Activated naive CD8-positive, alpha-beta T cell treated with anti-CD3 and anti-CD28 coated beads, Interleukin-2, amount 10 ng/mL, durations not matched to agents 7 days and 5 days (primary cell): ENCODE measurements around the gene FAM81B. TPM values are rescaled to one million over a fixed set of nuclear protein-coding genes. Genes with fewer than 3 reads are reported as not detected.

Source experiments
- ATAC-seq: fragments of 150-1000 bp; cut with Tn5 transposase; one replicate; pipeline ENCODE4 v1.10.0; 2021; ENCODE audit warnings: low read depth, moderate library complexity
- POLR2A ChIA-PET: fragments of 350-600 bp; sonication (Branson Sonifier 250); formaldehyde crosslinking; loops from one replicate; lab custom pipeline; 2021; ENCODE audit warnings: antibody characterized with exemption; lab: Charles Lee
- DNase-seq: peaks from one replicate; pipeline ENCODE4 v3.0.0; 2021
- H3K27ac Mint-ChIP-seq: one replicate; pipeline ENCODE4 v1.8.0; 2022; ENCODE audit warnings: mild to moderate bottlenecking, mixed read lengths
- H3K27me3 Mint-ChIP-seq: one replicate; pipeline ENCODE4 v1.8.0; 2022; ENCODE audit warnings: mild to moderate bottlenecking, moderate library complexity, mixed read lengths
- H3K36me3 Mint-ChIP-seq: one replicate; pipeline ENCODE4 v1.8.0; 2021; ENCODE audit warnings: mild to moderate bottlenecking, mixed read lengths
- H3K4me1 Mint-ChIP-seq: one replicate; pipeline ENCODE4 v1.8.0; 2021; ENCODE audit warnings: mixed read lengths
- H3K4me3 Mint-ChIP-seq: one replicate; pipeline ENCODE4 v1.8.0; 2022; ENCODE audit warnings: mild to moderate bottlenecking, moderate library complexity, mixed read lengths
- H3K9me3 Mint-ChIP-seq: one replicate; pipeline ENCODE4 v1.8.0; 2021; ENCODE audit warnings: mixed read lengths
- total RNA-seq, 2 experiments: library from RNA; stranded (reverse); gene quantifications; one replicate each; pipeline ENCODE4 v1.2.3, GENCODE V29; 2021

The FAM81B gene
- total RNA-seq, 2 experiments from 2014 or later = not detected

GRCh38 chr5:95417971-95418370 is 26.8 kb downstream of the FAM81B start:
- DNase-seq (no peak), ATAC-seq (no peak)
- Mint-ChIP-seq H3K36me3 (no peaks in the 10 kb centered on the region), H3K9me3 (no peaks in the 10 kb centered on the region), H3K4me3 (no peak overlapping the region), H3K27me3 (peaks cover 4% of the 10 kb centered on the region), H3K27ac (no peak overlapping the region), H3K4me1 (no peaks in the 10 kb centered on the region)
- POLR2A ChIA-PET = no interaction called here

GRCh38 chr5:95422838-95423237 is 31.7 kb downstream of the FAM81B start:
- Mint-ChIP-seq H3K27ac (no peak overlapping the region), H3K27me3 (peaks cover 1% of the 10 kb centered on the region), H3K9me3 (no peaks in the 10 kb centered on the region), H3K4me3 (no peak overlapping the region), H3K4me1 (no peaks in the 10 kb centered on the region), H3K36me3 (no peaks in the 10 kb centered on the region)
- no peak for ATAC-seq
- no peak for DNase-seq
- POLR2A ChIA-PET = no interaction called here

DNA sequence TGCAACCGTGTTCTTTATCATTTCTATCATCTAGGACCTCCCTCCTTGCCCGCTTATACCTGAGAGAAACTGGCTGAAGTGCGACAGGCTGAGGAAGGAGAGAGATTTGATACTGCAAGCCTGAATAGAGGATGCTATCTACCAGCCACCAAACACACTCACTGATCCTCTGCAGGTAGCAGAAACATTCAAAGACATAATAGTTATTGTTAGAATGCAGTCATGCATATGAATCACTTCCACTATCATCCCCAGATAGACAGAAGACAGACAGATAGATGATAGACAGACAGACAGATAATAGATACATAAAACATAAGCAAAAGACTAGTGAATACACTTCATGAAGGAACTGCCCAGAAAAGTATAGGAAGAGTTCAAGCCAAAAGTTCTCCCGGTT is 32.9 kb downstream of the FAM81B start:
- Mint-ChIP-seq H3K27ac (no peak overlapping the region), H3K9me3 (no peaks in the 10 kb centered on the region), H3K4me1 (no peaks in the 10 kb centered on the region), H3K36me3 (no peaks in the 10 kb centered on the region), H3K4me3 (no peak overlapping the region), H3K27me3 (peaks cover 3% of the 10 kb centered on the region)
- POLR2A ChIA-PET = no interaction called here
- DNase-seq (no peak), ATAC-seq (no peak)

- no peak for ATAC-seq
- Mint-ChIP-seq H3K4me1 (no peaks in the 10 kb centered on the region), H3K9me3 (no peaks in the 10 kb centered on the region), H3K36me3 (no peaks in the 10 kb centered on the region), H3K27ac (no peak overlapping the region), H3K4me3 (no peak overlapping the region), H3K27me3 (peaks cover 7% of the 10 kb centered on the region)
- POLR2A ChIA-PET = no interaction called here
- no peak for DNase-seq
Measured at GRCh38 chr5:95424526-95424925, 33.4 kb downstream of the FAM81B start.

DNA sequence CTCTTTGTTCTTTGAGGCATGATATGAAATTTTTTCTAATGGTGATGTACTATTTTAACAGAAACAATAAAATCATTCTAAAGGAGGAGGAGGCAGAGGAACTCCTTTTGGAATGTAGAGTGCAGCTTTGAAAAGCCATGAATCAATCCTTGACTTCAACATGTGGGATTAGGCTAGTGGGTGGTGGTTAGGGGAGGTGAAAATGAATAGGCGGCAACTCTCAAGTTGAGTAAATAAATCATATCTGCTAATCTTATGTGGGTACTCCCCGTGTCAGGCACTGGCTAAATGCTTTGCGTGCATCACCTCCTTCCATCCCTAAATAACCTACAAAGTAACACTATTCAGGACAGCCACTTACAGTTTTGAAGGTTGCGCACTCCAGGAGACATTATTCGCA is 35.1 kb downstream of the FAM81B start:
- no peaks in the 10 kb centered on the region for H3K9me3 Mint-ChIP-seq
- POLR2A ChIA-PET = no interaction called here
- no peaks in the 10 kb centered on the region for H3K4me1 Mint-ChIP-seq
- no peak overlapping the region for H3K27ac Mint-ChIP-seq
- peaks cover 9% of the 10 kb centered on the region for H3K27me3 Mint-ChIP-seq
- no peak overlapping the region for H3K4me3 Mint-ChIP-seq
- DNase-seq (no peak), ATAC-seq (no peak)
- H3K36me3 Mint-ChIP-seq = no peaks in the 10 kb centered on the region

DNA sequence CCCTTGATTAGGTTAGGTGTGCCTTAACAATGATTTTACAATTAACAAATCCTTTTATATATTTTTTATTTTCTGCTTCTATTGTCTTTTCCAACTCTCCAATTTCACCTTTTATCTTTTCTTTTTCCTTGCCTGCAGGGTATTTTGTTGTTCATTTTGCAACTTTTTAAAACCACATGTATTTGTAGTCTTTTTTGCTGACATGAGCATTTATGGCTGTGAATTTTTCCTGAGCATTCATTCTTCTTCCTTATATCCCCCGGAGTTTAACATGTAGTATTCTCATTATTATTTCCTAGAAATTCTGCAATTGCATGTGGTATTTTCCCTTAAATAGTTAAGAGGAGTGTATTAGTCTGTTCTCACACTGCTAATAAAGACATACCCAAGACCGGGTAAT is 41.6 kb downstream of the FAM81B start:
- POLR2A ChIA-PET = no interaction called here
- Mint-ChIP-seq H3K4me3 (no peak overlapping the region), H3K36me3 (no peaks in the 10 kb centered on the region), H3K4me1 (no peaks in the 10 kb centered on the region), H3K9me3 (peaks cover 2% of the 10 kb centered on the region), H3K27me3 (peaks cover 19% of the 10 kb centered on the region), H3K27ac (no peak overlapping the region)
- DNase-seq = no peak
- no peak for ATAC-seq

- H3K4me1 Mint-ChIP-seq = no peaks in the 10 kb centered on the region
- no peaks in the 10 kb centered on the region for H3K9me3 Mint-ChIP-seq
- H3K27ac Mint-ChIP-seq = no peak overlapping the region
- H3K4me3 Mint-ChIP-seq = no peak overlapping the region
- DNase-seq (no peak), ATAC-seq (no peak)
- H3K36me3 Mint-ChIP-seq = no peaks in the 10 kb centered on the region
- H3K27me3 Mint-ChIP-seq = peaks cover 3% of the 10 kb centered on the region
- POLR2A ChIA-PET = no interaction called here
Measured at GRCh38 chr5:95439801-95440493, 48.8 kb downstream of the FAM81B start.

DNA sequence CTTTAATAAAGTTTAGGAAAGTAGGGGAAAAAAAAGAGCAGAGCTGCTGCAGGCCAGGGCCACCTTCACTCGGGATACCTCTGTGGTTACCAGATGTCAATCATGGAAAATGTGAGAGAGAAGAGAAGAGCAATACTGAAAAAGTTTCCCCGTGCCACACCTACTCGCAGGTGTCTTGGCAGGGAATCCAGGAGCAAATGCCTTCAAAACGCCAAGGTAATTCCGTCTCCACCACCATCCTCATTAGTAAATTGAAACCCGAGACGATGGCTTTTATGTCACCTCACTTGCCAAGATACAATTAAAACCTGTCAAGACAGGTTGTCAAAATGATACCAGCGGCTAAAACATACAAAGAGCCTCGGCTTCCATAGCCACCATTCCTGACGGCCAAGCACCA is 49.7 kb downstream of the FAM81B start:
- H3K27ac Mint-ChIP-seq = no peak overlapping the region
- DNase-seq (no peak), ATAC-seq (no peak)
- POLR2A ChIA-PET = no interaction called here
- H3K27me3 Mint-ChIP-seq = peaks cover 3% of the 10 kb centered on the region
- no peak overlapping the region for H3K4me3 Mint-ChIP-seq
- no peaks in the 10 kb centered on the region for H3K36me3 Mint-ChIP-seq
- H3K4me1 Mint-ChIP-seq = no peaks in the 10 kb centered on the region
- no peaks in the 10 kb centered on the region for H3K9me3 Mint-ChIP-seq

DNA sequence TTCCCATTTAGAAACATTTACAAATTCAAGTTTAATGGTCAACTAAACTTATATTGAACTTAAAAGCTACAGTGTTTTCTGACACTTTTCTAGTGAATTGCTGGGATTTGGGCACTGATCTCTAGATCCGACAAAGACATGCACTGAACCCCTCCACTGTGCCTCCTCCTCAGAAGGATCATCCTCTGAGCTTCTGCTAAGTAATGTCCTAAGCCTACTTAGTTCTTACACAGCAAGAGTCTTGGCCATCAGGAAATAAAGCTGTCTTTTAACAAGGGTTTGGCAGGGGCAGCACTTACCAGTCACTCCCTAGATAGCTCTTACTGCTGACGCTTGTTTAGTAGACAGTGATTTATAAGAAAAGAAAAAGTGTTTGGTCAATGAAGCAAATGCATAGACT is 50.5 kb downstream of the FAM81B start:
- no peaks in the 10 kb centered on the region for H3K4me1 Mint-ChIP-seq
- DNase-seq (no peak), ATAC-seq (no peak)
- peaks cover 3% of the 10 kb centered on the region for H3K27me3 Mint-ChIP-seq
- POLR2A ChIA-PET = no interaction called here
- no peak overlapping the region for H3K27ac Mint-ChIP-seq
- no peaks in the 10 kb centered on the region for H3K36me3 Mint-ChIP-seq
- no peaks in the 10 kb centered on the region for H3K9me3 Mint-ChIP-seq
- H3K4me3 Mint-ChIP-seq = no peak overlapping the region

DNA sequence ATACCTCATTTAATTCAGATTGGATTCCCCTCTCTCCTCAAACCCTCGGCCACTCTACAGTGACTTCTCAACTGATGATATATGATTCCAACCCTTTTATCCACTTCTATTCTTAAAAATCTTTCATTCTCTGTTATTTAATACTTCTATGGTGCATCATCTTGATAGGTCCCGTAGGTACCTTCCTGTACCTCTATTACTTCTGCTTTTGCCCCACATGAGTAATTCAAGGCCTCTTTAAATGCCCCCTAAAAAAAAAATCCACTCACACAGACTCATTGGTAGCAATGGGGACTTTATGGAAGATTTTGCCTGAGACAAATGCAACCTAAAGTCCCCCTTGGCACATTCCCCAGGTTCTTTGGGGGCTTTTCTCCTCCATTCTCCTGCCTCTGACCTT is 54.3 kb downstream of the FAM81B start:
- Mint-ChIP-seq H3K4me3 (no peak overlapping the region), H3K27ac (no peak overlapping the region), H3K4me1 (no peaks in the 10 kb centered on the region), H3K27me3 (no peaks in the 10 kb centered on the region), H3K36me3 (no peaks in the 10 kb centered on the region), H3K9me3 (no peaks in the 10 kb centered on the region)
- DNase-seq (no peak), ATAC-seq (no peak)
- POLR2A ChIA-PET = no interaction called here

DNA sequence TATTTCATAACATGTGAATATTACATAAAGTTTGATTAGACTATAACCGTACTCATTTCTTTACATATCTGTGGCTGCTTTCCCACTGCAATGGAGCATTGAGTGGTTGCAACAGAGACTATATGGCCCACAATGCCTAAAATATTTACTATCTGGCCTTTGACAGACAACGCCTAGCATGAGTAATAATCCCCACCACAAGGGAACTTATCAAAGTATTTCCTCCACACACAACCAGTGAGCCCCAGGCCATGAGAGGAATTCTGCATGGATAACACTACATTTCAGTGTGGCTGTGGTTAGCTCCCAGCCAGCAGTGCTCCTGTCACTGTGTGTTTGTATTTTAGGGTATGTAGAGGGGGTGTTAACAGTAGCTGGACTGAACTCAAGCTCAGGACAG is 54.8 kb downstream of the FAM81B start:
- no peaks in the 10 kb centered on the region for H3K9me3 Mint-ChIP-seq
- DNase-seq (no peak), ATAC-seq (no peak)
- no peaks in the 10 kb centered on the region for H3K27me3 Mint-ChIP-seq
- H3K4me1 Mint-ChIP-seq = no peaks in the 10 kb centered on the region
- H3K4me3 Mint-ChIP-seq = no peak overlapping the region
- POLR2A ChIA-PET = no interaction called here
- no peaks in the 10 kb centered on the region for H3K36me3 Mint-ChIP-seq
- H3K27ac Mint-ChIP-seq = no peak overlapping the region

GRCh38 chr5:95446560-95447221 is 55.5 kb downstream of the FAM81B start:
- no peaks in the 10 kb centered on the region for H3K9me3 Mint-ChIP-seq

DNA sequence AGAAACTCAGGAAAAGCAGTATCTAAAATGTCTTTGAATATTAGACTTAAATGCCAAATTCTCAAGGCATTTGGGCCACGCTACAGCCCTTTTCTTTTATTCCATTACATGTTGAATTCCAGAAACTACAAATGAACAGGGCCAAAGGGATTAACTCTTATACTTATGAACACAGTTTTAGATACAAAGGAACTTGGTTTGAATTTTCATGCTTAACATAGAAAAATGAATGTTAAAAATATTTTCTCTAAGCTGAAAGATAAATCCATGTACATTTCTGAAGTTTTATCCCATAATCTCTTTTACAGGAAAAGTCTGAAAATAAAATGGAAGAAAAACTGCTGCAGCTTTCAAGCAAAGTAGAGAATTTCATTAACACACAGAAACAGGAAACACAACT is 56.8 kb downstream of the FAM81B start:
- Mint-ChIP-seq H3K9me3 (no peaks in the 10 kb centered on the region), H3K4me1 (no peaks in the 10 kb centered on the region), H3K36me3 (no peaks in the 10 kb centered on the region), H3K27me3 (no peaks in the 10 kb centered on the region), H3K4me3 (no peak overlapping the region), H3K27ac (no peak overlapping the region)
- POLR2A ChIA-PET = no interaction called here
- ATAC-seq (no peak), DNase-seq (no peak)

More at GRCh38 chr5:95446560-95447221, 55.5 kb downstream of the FAM81B start:
- H3K27me3 Mint-ChIP-seq = no peaks in the 10 kb centered on the region
- H3K36me3 Mint-ChIP-seq = no peaks in the 10 kb centered on the region
- H3K4me1 Mint-ChIP-seq = no peaks in the 10 kb centered on the region
- no peak for ATAC-seq
- H3K4me3 Mint-ChIP-seq = no peak overlapping the region
- DNase-seq = no peak
- POLR2A ChIA-PET = no interaction called here
- H3K27ac Mint-ChIP-seq = no peak overlapping the region

DNA sequence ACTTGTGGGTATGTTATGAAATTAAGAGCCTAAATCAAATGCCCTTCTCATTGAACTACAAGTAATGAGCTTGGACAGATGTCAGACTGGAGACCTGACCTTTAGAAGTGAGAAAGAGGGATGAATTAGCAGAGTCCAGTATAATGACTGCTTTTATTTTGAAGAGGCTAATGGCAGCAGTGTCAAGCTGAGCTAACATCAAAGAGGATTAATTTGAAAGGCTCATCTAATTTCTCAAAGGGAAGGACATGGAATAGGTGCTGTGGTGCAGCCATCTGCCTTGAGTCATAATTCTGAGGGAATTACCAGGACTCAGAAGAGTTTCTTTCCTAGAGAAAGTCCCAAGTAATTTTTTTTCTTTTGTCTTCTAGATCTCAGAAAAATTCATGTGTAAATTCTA is 57.6 kb downstream of the FAM81B start:
- Mint-ChIP-seq H3K27ac (no peak overlapping the region), H3K36me3 (no peaks in the 10 kb centered on the region), H3K4me3 (no peak overlapping the region), H3K27me3 (no peaks in the 10 kb centered on the region), H3K9me3 (no peaks in the 10 kb centered on the region), H3K4me1 (no peaks in the 10 kb centered on the region)
- no peak for DNase-seq
- POLR2A ChIA-PET = no interaction called here
- no peak for ATAC-seq
